ENCODE results near the gene BTF3. TPM values are rescaled to one million over a fixed set of nuclear protein-coding genes. Genes with fewer than 3 reads are reported as not detected.

The BTF3 gene
- total RNA-seq, 1 experiment from 2014 or later = 635 TPM

GRCh38 chr5:73495772-73496335, 2.4 kb upstream of the BTF3 start:
- no TSS peak for BruUV-seq (replicated peaks)
- H3K27ac ChIP-seq = no peak overlapping the region
- peaks cover 37% of the 10 kb centered on the region for H3K79me2 ChIP-seq (ENCODE audit: low read depth)
- DNase-seq = no peak
- H3F3A ChIP-seq (ENCODE audit: insufficient read depth, low read depth) = peaks cover 17% of the 10 kb centered on the region; the same call in 1 of the 2 replicates
- H4K20me1 ChIP-seq (ENCODE audit: insufficient read depth) = peaks cover 16% of the 10 kb centered on the region
- H2AFZ ChIP-seq = no peak overlapping the region
- peaks cover 16% of the 10 kb centered on the region for H3K36me3 ChIP-seq (ENCODE audit: low read depth)
- H3K4me1 ChIP-seq (replicated peaks; ENCODE audit: insufficient read depth) = peaks cover 31% of the 10 kb centered on the region
- intact Hi-C loops (cut with micrococcal nuclease; ENCODE audit: unreplicated experiment) = loop anchor here (2.0 to 5.0 kb wide), 3 partner anchors 41 to 574 kb away; no protein-coding TSS in a partner anchor
- no peaks in the 10 kb centered on the region for H3K9me3 ChIP-seq (ENCODE audit: insufficient read depth, low read depth)
- no peaks in the 10 kb centered on the region for H3K9me2 ChIP-seq (ENCODE audit: insufficient read depth)
- POLR2A ChIA-PET (ENCODE audit: unreplicated experiment) = interaction anchor here (0.6 kb wide), 1 partner anchor 53 kb away, joined by 3 read pairs; no protein-coding TSS in a partner anchor
- TF ChIP-seq EZH2 (IDR thresholded peaks at IDR 0.05; ENCODE audit: low read depth) = no peak
- H3K4me2 ChIP-seq = no peak overlapping the region
- no peak overlapping the region for H3K4me3 ChIP-seq
- H3K27me3 ChIP-seq (ENCODE audit: insufficient read depth, low read depth) = no peaks in the 10 kb centered on the region
- CTCF ChIA-PET = no interaction called here

- peaks cover 25% of the 10 kb centered on the region for H3K36me3 ChIP-seq (ENCODE audit: low read depth)
- intact Hi-C loops (cut with micrococcal nuclease; ENCODE audit: unreplicated experiment) = loop anchor here (2.0 to 5.0 kb wide), 3 partner anchors 42 to 575 kb away; no protein-coding TSS in a partner anchor
- H3K27ac ChIP-seq = peak overlapping the region; percentile 82
- H3K9me3 ChIP-seq (ENCODE audit: insufficient read depth, low read depth) = no peaks in the 10 kb centered on the region
- ChIA-PET POLR2A (ENCODE audit: unreplicated experiment) (interaction anchor here (0.5 to 0.7 kb wide), 4 partner anchors 38 to 1737 kb away, joined by 3 to 18 read pairs (median 5); no protein-coding TSS in a partner anchor), CTCF (interaction anchor here (0.6 to 1.3 kb wide), 3 partner anchors 40 to 442 kb away, joined by 3 to 4 read pairs (median 4); no protein-coding TSS in a partner anchor)
- H4K20me1 ChIP-seq (ENCODE audit: insufficient read depth) = peaks cover 28% of the 10 kb centered on the region
- H2AFZ ChIP-seq = peak overlapping the region; percentile 87
- peaks cover 25% of the 10 kb centered on the region for H3F3A ChIP-seq (ENCODE audit: insufficient read depth, low read depth)
- BruUV-seq (replicated peaks) = no TSS peak
- H3K4me3 ChIP-seq = peak overlapping the region; percentile 91
- H3K4me2 ChIP-seq = peak overlapping the region; percentile 92
- no peaks in the 10 kb centered on the region for H3K9me2 ChIP-seq (ENCODE audit: insufficient read depth)
- peak in 1 of 2 experiments; percentile 79 for DNase-seq
- H3K79me2 ChIP-seq (ENCODE audit: low read depth) = peaks cover 49% of the 10 kb centered on the region
- peaks cover 38% of the 10 kb centered on the region for H3K4me1 ChIP-seq (replicated peaks; ENCODE audit: insufficient read depth)
- TF ChIP-seq EZH2 (IDR thresholded peaks at IDR 0.05; ENCODE audit: low read depth) (no peak), CTCF (conservative IDR thresholded peaks at IDR 0.05) (peak; percentile 75)
- no peaks in the 10 kb centered on the region for H3K27me3 ChIP-seq (ENCODE audit: insufficient read depth, low read depth)
Observed at GRCh38 chr5:73496984-73497457, 1.2 kb upstream of the BTF3 start.

- ChIA-PET POLR2A (ENCODE audit: unreplicated experiment) (interaction anchor here (0.6 to 0.9 kb wide), 5 partner anchors 24 to 1737 kb away, joined by 3 to 4 read pairs (median 3); no protein-coding TSS in a partner anchor), CTCF (interaction anchor here (0.6 to 1.3 kb wide), 3 partner anchors 42 to 52 kb away, joined by 4 to 7 read pairs (median 4); no protein-coding TSS in a partner anchor)
- Histone ChIP-seq H3K4me3 (peak overlapping the region; percentile 91), H3F3A (ENCODE audit: insufficient read depth, low read depth) (peaks cover 31% of the 10 kb centered on the region), H3K4me1 (replicated peaks; ENCODE audit: insufficient read depth) (peaks cover 38% of the 10 kb centered on the region), H3K4me2 (peak overlapping the region; percentile 92), H3K27ac (peak overlapping the region; percentile 82), H3K36me3 (ENCODE audit: low read depth) (peaks cover 31% of the 10 kb centered on the region), H3K9me2 (ENCODE audit: insufficient read depth) (no peaks in the 10 kb centered on the region), H3K79me2 (ENCODE audit: low read depth) (peaks cover 54% of the 10 kb centered on the region), H3K27me3 (ENCODE audit: insufficient read depth, low read depth) (no peaks in the 10 kb centered on the region), H2AFZ (peak overlapping the region; percentile 87), H4K20me1 (ENCODE audit: insufficient read depth) (peaks cover 33% of the 10 kb centered on the region), H3K9me3 (ENCODE audit: insufficient read depth, low read depth) (no peaks in the 10 kb centered on the region)
- TF ChIP-seq CTCF (conservative IDR thresholded peaks at IDR 0.05) = no peak
- TF ChIP-seq EZH2 (IDR thresholded peaks at IDR 0.05; ENCODE audit: low read depth) = no peak
- intact Hi-C loops (cut with micrococcal nuclease; ENCODE audit: unreplicated experiment) = loop anchor here (2.0 to 5.0 kb wide), 3 partner anchors 43 to 575 kb away; no protein-coding TSS in a partner anchor
- TSS peak; percentile 94 for BruUV-seq (replicated peaks)
- DNase-seq = no peak
Observed at GRCh38 chr5:73497497-73498056, 665 bp upstream of the BTF3 start.
